ENCODE measurements around the gene CASKIN1.

Gene CASKIN1

DNA sequence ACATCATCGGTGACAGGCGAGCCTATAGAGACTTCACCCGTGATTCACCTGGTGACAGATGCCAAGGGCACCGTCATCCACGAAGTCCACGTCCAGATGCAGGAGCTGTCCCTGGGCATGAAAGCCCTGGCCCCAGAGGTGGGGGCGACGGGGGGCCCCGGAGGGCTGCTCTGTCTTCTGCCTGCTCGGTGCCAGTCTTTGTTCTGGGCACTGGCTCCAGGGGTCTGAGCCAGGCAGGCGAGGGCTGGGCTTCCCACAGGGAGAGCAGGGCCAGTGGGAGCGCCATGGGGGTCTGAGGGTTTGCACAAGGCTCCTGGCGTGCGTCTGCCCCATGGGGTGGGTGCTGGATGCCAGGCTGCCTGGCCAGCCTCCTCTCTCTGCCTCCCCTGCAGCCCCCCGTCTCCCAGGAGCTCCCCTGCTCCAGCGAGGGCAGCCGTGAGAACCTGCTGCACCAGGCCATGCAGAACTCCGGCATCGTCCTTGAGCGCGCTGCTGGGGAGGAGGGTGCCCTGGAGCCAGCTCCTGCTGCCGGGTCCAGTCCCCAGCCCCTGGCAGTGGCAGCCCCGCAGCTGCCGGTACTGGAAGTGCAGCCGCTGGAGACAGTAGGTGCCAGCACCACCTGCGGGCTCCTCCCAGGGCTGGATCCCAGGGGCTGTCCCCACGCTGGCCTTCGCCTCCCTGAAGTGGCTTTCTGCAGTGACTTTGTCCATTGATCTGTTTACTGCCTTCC, 36.8 kb upstream of the CASKIN1 start:
- no peak for DNase-seq

DNA sequence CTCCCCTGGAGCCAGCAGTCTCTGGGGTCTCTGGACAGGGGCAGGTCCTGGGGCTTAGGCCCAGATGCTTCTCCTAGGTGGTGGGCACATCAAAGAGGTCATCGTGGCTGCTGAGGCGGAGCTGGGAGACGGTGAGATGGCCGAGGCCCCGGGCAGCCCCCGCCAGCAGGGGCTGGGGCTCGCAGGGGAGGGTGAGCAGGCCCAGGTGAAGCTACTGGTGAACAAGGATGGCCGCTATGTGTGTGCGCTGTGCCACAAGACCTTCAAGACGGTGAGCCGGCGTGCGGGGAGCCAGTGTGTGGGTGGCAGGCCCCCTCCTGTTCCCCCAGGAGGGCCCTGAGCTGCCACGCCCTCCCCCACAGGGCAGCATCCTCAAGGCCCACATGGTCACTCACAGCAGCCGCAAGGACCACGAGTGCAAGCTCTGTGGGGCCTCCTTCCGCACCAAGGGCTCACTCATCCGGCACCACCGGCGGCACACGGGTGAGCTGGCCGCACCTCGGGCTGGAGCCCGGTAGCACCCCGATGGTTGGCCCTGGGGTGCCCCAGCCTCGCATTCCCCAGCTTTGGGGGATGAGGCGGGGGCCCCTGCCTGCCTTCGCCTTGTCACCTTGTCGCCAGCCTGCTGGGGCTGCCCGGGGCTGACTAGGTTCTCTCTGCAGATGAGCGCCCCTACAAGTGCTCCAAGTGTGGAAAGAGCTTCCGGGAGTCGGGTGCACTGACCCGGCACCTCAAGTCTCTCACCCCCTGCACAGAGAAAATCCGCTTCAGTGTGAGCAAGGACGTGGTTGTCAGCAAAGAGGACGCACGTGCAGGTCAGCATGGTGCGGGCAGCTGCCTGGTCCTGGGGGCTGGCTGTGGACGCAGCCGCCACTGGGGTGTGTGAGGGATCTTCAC, 35.9 kb upstream of the CASKIN1 start:
- DNase-seq = no peak

DNA sequence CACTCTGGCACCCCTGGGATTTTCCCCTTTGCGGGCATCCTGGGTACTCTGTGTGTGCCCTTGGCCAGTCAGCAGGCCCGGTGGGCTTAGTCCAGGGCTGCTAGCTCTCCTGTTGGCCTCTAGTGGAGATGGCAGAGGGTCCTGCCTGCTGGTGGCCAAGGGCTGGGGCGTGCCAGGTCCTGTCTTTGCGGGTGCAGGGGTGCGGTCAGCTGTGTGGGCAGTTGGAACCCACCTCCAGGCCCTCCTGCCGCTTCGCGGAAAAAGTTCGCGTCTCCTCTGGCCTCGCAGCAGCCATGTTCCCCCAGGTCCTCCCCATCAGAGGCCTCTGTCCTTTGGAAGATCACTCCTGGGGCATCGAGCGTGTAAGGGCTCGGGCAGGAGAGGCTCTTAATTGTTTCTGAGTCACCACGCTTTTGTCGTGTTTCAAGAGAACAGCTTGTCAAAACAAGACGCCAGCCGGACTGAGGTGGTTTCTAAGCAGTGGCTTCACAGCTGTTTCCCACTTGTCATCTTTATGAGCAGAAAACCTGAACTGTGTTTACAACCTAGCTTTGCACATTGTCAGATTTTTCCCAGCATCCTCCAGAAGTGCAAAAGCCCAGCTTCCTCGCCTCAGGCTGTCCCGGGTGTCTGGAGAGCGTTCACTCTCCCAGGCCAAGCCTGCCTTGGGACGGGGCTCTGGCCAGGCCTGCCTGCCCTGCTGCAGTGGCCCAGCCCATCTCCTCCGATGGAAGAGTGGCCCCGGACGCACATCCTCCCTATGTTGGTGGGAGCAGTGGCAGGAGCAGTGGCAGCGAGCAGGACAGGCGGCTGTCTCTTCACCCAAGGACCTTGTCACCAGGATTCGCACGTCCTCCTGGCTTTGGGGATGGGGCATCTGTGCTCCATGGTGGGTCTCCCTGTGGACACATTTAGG, 34.9 kb upstream of the CASKIN1 start:
- DNase-seq = no peak

DNA sequence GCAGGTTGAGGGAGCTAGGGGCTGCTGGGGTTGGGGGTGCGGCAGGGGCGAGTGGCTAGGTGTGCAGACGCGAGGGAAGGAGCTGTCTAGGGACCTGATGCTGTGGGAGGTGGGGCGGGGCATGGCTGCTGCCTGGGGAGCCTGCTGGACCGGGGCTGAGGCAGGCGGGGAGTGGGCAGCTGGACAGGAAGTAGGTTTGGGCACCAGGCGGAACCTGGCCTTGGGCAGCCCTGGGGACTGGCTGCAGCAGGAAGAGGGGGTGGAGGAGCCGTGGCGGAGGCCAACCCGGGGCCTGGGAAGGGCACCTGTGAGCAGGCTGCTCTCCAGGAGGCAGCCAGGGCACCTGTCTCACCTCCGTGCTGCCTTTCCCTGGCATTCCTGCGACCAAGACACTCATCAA, 34.0 kb upstream of the CASKIN1 start:
- no peak for DNase-seq

DNA sequence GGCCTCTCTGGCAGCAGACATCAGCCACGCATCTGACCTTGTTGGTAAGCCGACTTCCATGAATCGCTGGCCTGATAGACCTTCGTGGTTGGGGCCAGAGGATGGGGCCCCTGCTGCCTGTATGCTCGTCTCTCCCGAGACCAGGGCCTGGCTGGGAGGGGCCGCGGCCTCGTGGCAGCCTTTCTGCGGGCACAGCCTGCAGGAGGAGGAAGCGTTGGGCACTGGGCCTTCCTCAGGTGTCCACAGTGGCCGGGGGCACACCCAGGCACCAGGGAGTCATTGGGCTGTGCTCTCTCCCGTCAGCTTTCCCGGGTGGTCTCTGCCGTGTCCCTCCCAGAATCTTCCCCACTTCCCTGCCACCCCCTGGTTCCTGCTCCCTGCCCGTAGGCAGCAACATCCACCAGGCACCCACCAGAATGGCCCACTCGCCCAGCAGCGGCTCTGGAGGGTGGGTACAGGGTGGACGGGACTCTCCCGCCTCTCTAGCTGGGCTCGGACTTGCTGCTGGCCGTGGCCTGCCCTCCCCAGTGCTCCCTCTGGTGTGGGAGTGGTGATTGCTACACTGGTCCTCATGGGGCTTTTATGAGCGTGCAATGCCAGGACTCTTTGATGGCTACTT, 33.3 kb upstream of the CASKIN1 start:
- no peak for DNase-seq

DNA sequence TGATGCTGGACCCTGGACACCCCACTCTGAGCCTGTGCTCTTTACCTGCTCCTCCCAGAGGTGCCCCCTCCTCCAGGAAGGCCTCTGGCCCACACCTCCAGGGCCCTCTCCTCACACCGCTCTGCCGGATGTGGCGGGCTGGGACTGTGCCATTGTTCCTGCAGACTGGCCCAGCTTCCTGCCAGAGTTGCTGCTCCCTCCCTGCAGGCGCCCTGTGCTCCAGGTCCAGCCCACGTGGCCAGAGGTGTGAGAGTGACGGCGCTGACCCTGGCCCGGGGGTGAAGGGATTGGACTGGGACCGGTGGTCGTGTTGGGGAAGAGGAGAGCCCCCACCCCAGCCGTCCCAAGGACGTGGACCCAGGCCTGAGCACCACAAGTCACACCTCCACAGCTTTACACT, 32.7 kb upstream of the CASKIN1 start:
- DNase-seq = no peak

DNA sequence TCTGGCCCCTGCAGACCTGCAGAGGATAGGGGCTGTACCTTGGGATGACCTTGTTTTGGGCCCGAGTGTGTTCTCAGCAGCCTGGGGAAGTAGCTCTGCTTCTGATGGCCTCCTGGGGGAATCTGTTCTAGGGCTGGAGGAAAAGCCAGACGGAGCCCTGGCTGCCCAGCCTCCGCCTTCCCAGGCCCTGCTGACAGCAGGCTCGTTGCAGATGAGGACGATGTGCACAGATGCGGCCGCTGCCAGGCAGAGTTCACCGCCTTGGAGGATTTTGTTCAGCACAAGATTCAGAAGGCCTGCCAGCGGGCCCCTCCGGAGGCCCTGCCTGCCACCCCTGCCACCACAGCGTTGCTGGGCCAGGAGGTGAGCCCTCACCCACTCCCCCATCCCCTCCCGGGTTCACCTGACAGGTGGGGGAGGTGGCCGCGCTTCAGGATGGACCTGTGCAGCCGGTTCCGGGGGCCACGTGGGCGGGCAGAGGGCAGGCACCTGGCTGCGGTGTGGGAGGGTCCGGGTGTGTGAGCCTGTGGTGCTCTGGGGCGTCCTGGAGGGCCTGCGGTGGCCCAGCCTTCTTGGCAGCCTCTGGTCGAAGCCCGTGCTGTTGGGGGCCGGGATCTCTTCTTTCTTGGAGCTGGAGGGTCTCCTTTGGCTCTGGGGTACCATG, 31.9 kb upstream of the CASKIN1 start:
- no peak for DNase-seq

DNA sequence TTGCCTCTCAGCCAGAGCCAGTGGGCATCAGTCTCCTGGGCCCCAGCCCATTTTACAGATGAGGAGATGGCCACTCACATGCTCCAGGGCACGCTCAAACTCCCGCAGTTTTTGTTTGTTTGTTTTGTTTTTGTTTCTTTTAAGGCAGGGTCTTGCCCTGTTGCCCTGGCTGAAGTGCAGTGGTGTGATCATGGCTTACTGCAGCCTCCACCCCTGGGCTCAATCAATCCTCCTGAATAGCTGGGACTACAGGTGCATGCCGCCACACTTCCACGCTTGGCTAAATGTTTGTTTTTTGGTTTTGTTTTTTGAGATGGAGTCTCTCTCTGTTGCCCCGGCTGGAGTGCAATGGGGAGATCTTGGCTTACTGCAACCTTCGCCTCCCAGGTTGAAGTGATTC, 30.5 kb upstream of the CASKIN1 start:
- DNase-seq = no peak

DNA sequence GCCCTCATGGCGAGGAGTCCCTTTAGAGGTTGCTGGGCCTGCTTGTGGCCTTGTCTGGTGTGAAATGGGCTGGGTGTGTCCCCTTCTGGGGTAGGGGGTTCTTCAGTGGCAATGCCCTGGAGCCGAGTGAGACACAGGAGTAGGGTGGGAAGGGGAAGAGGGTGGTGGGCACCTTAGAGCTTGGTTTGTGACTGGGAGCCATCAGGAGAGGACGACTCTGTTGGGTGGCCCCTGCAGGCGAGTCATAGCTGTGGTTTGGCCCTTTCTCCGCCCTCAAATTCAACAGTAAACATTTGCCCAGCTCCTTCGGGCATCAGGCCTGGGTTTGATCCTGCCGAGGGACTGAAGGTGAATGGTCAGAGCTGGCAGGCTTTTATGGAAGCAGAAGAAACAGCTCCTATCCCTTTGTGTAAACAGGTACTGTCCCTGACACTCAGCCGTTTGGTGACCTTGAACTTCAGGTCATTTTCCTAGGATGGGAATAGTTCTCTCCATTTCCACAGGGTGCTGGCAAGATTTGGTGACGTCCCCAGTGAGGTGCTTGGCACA, 29.9 kb upstream of the CASKIN1 start:
- DNase-seq = no peak

DNA sequence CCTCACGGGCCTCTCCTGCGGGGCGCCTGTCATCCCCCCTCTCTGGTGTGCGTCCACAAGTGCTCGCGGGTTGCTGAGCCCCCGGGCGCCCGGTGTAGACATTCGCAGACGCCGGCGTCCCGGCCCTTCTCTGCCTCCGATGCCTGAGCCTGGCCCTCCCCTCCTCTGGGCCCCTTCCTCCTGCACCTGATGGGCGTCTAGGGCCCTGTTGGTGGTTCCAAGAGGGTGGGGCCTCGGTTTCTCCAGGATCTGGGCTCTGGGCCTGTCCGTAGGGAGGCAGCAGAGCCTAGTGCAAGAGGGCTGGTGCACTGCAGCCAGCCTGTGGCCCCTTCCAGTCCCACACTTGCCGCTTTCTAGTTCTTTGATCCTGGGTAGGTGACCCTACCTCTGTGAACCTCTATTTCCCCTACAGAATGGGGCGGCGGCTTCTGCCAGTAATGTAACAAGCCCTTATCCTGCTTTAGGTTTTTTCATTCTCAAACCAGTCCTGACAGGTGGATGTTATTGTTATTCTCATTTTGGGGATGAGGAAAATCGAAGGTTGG, 27.6 kb upstream of the CASKIN1 start:
- no peak for DNase-seq

DNA sequence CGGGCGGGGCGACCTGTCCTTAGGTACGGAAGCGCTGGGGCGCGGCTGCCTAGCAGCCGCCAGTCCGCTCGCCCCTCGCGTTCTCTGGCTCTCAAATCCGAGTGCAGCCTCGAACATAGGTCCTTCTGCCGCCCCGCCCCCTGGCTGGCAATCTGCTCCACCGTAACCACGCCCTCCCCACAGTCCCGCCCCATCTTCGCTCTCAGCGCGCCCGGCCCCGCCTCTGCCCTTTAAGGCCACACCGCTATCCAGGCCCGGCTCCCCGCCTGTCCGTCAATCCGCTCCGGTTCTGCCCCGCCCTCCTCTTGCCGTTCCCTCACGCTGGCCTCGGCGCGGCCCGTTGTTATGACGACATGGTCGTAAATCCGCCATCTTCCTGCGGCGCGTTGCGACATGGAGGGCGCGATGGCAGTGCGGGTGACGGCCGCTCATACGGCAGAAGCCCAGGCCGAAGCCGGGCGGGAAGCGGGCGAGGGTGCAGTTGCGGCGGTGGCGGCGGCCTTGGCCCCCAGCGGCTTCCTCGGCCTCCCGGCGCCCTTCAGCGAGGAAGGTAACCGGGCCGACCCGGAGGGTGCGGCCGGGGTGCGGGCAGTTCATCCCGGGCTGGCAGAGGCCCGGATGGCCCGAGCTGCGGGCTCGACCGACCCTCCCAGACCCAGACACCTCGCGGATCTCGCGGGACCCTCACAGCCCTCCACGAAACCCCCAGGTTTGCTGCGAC, 27.0 kb upstream of the CASKIN1 start, which contains the start of gene E4F1:
E4F1 (plus strand) TSS at position 371 of the 721 bp plus-strand sequence; CDS start at position 394, 23 bp downstream.
- peak; percentile 93 for DNase-seq

DNA sequence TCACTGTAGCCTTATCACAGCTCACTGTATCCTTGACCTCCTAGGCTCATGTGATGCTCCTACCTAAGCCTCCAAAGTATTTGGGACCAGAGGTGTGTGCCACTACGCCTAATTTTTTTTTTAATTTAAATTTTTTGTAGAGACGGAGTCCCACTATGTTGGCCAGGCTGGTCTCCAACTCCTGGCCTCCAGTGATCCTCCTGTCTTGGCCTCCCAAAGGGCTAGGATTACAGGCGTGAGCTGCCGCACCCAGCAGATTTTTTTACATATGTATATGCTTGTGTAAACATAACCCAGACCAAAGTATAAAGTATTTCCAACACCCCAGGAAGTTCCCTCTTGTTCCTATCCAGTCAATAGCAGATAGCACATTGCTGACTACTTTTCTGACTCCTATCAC, 19.9 kb upstream of the CASKIN1 start:
- no peak for DNase-seq

DNA sequence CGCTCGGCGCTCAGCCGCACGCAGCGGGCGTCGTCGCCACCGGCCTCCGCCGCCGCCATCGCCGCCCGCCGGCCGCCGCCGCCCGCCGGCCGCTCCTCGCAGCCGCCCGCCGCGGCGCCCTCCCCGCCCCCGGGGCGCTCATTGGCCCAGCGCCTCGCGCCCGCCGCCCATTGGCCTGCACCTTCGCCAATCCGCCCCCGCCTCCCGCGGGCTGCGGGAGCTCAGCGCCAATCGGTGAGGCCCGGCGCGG, 18.2 kb upstream of the CASKIN1 start, which contains the start of gene PGP:
PGP (minus strand) TSS at position 122 of the 250 bp plus-strand sequence; CDS start at position 59, 63 bp downstream.
- DNase-seq = no peak

DNA sequence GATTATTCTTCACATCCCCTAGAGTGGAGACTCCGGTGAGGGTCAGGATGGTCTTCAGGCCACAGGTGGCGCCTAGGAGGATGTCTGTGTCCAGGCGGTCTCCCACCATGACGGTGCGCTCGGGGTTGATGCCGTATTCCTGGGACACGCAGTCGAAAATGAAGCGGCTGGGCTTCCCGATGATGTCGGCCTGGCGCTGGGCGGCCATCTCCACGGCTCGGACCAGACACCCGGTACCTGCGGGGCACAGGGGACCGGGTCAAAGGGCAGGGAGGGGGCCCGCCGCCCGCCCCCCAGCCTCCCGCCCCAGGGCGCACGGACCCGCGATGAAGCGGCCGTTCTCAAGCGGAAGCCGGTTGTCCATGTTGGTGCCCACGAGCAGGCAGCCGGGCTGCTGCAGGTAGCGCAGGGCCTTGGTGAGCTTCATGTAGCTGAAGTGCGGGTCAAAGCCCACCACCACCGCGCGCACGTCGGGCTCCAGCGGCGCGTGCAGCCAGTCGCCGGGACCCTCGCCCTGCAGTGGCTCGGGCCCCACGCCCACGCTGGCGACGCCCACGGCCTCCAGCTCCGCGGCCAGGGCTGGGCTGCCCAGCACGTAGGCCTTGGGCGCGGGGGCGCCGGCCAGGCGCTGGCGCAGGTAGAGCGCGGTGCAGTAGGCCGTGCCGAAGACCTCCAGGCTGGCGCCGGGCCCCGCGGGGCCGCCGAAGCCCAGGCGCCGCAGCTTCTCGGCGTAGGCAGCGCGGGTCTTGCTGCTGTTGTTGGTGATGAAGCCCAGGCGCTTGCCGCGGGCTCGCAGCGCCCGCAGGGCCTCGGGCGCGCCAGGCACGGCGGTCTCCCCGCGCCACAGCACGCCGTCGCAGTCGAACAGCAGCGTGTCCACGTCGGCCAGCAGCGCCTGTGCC, 17.7 kb upstream of the CASKIN1 start:
- no peak for DNase-seq

DNA sequence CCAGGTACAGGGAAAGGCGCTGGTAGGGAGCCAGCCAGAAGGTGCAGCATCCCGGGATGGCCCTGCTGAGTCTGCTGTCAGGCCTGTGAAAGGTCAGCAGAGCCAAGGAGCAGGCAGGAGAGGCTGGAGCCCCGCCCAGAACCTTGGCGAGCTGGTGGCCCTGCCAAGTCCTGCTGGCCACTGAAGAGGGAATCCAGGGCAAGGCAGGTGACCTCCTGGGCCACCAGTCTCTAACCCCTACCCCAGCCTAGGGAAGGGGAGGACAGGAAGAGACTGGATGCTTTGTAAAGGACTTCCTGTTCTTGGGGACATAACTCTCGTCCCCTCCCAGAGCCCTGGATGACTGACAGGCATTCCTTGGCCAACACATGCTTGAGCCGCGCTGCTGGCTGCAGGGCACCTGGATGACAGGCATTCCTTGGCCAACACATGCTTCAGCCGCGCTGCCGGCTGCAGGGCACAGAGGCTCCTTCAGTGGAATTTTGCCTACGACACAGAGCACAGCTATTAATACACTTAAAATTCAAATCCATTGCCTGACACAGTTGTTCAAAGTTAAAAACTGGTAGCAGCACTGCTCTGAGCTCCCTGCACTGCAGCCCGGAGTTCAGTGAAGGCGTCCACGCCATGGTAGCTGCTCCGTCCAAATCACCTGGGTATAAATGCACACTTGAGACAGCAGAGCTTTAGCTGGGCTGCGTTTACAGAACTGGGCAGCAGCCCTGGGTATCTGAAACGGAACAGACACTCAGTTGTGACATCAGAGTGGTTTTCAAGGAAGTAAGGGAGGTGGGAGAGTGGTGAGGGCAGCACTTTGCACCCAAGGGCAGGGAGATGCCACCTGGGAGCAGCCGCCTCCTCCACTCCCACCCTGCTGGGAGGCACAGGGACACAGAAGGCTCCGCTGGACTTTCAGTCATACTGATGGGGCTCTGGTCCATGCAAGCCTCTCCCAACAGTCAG, 16.2 kb upstream of the CASKIN1 start:
- no peak for DNase-seq

DNA sequence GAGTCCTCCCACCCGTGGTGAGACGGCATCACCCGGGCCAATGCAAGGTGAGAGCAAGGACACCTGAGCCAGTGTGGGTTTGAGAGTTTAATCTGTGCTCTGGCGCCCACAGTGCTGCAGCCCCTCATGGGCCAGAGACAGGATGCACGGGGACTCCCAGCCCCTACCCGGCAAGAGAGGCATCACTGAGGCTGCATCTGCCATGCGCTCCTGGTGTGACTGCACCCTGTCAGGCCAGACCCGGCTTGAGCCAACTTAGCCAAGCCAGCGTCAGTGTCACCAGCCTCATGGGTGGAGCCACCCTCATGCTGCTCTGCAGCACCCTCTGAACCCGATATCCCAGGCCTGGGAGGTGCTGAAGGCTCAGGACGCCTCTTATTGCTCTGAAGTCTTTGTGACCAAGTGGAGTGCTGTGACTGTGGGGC, 15.5 kb upstream of the CASKIN1 start:
- no peak for DNase-seq

DNA sequence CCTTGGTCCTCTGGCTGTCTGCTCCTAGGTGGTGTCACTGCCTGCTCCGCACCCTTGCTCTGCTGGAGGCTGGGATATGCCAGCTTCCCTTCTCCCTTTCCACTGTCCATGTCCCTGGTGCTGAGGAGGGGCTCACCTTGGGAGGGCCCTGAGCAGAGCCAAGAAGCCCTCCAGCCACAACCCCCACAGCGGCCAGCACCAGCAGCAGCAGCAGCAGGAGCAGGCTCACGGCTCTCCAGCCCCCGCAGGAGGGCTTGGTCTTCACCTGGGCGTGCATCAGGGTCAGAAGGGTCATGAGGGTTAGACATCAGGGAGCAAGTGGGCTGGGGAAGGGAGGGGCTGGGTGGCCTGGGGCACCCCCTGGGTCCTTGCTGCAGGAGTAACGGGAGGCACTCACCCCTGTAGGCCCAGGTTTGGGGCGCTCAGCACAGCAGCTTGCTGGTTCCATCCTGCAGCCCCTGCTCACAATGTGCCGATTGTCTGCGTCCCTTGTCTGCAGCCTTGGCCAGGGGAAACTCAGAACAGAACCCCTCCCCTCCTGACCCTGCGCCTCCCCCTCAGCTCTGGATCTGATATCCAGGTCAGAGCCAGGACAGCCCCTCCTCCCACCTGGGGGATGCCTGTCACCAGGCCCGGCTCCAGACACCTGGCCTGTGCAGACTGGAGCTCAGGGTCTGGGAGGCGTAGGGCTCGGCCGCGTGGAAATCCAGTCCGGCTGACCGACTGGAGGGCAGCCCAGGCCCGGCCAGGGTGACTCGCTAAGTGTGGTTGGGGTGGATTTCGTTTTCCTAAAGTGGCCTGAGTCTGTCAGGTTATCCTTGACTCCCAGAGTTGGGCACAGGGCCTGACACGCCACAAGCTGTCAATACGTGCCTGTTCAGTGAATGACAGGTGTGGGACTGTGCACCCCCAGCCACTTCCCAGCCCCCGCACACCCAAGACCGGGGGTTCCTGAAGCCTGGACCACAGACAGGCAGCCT, 14.3 kb upstream of the CASKIN1 start, which contains the start of gene BRICD5:
BRICD5 (minus strand) TSS at position 478 of the 980 bp plus-strand sequence; CDS start at position 448, 30 bp downstream.
- no peak for DNase-seq

Data from NCI-H774 (cell line).